ENCODE data around the gene KRTAP5-2.

The KRTAP5-2 gene

GRCh38 chr11:1597994-1598380 lies at the start of gene KRTAP5-2:
Gene KRTAP5-2, minus strand, starts transcription at chr11:1598294. Its CDS starts 44 bp downstream, at chr11:1598250.
- TF ChIP-seq GATA2 (IDR thresholded peaks at IDR 0.05; ENCODE audit: low read depth, low read length) (no peak), GATA3 (IDR thresholded peaks at IDR 0.05; ENCODE audit: low read depth, low read length) (no peak)

GRCh38 chr11:1645357-1645821 lies 47.3 kb upstream of the KRTAP5-2 start:
- TF ChIP-seq GATA3 (IDR thresholded peaks at IDR 0.05; ENCODE audit: low read depth, low read length) (no peak), GATA2 (IDR thresholded peaks at IDR 0.05; ENCODE audit: low read depth, low read length) (no peak)

GRCh38 chr11:1644601-1645356 lies 46.7 kb upstream of the KRTAP5-2 start:
- TF ChIP-seq GATA3 (IDR thresholded peaks at IDR 0.05; ENCODE audit: low read depth, low read length) (no peak), GATA2 (IDR thresholded peaks at IDR 0.05; ENCODE audit: low read depth, low read length) (no peak)

GRCh38 chr11:1643146-1643690 lies 45.1 kb upstream of the KRTAP5-2 start:
- TF ChIP-seq GATA2 (IDR thresholded peaks at IDR 0.05; ENCODE audit: low read depth, low read length) = no peak
- no peak for TF ChIP-seq GATA3 (IDR thresholded peaks at IDR 0.05; ENCODE audit: low read depth, low read length)

GRCh38 chr11:1642288-1643145 lies 44.4 kb upstream of the KRTAP5-2 start:
- no peak for TF ChIP-seq GATA3 (IDR thresholded peaks at IDR 0.05; ENCODE audit: low read depth, low read length)
- TF ChIP-seq GATA2 (IDR thresholded peaks at IDR 0.05; ENCODE audit: low read depth, low read length) = no peak

GRCh38 chr11:1641096-1641495 lies 43.0 kb upstream of the KRTAP5-2 start:
- TF ChIP-seq GATA3 (IDR thresholded peaks at IDR 0.05; ENCODE audit: low read depth, low read length) (no peak), GATA2 (IDR thresholded peaks at IDR 0.05; ENCODE audit: low read depth, low read length) (no peak)

- TF ChIP-seq GATA2 (IDR thresholded peaks at IDR 0.05; ENCODE audit: low read depth, low read length) (no peak), GATA3 (IDR thresholded peaks at IDR 0.05; ENCODE audit: low read depth, low read length) (no peak)
These were observed 42.2 kb upstream of the KRTAP5-2 start for GRCh38 chr11:1640076-1640946.

GRCh38 chr11:1639666-1640065 lies 41.6 kb upstream of the KRTAP5-2 start:
- TF ChIP-seq GATA3 (IDR thresholded peaks at IDR 0.05; ENCODE audit: low read depth, low read length) (no peak), GATA2 (IDR thresholded peaks at IDR 0.05; ENCODE audit: low read depth, low read length) (no peak)

GRCh38 chr11:1639102-1639620 lies 41.1 kb upstream of the KRTAP5-2 start:
- TF ChIP-seq GATA3 (IDR thresholded peaks at IDR 0.05; ENCODE audit: low read depth, low read length) (no peak), GATA2 (IDR thresholded peaks at IDR 0.05; ENCODE audit: low read depth, low read length) (peak; percentile 96)

- TF ChIP-seq GATA3 (IDR thresholded peaks at IDR 0.05; ENCODE audit: low read depth, low read length) = no peak
- no peak for TF ChIP-seq GATA2 (IDR thresholded peaks at IDR 0.05; ENCODE audit: low read depth, low read length)
These were observed 40.2 kb upstream of the KRTAP5-2 start for GRCh38 chr11:1638344-1638743.

GRCh38 chr11:1637628-1638027 lies 39.5 kb upstream of the KRTAP5-2 start:
- TF ChIP-seq GATA2 (IDR thresholded peaks at IDR 0.05; ENCODE audit: low read depth, low read length) = no peak
- no peak for TF ChIP-seq GATA3 (IDR thresholded peaks at IDR 0.05; ENCODE audit: low read depth, low read length)

GRCh38 chr11:1636291-1636950 lies 38.3 kb upstream of the KRTAP5-2 start:
- TF ChIP-seq GATA3 (IDR thresholded peaks at IDR 0.05; ENCODE audit: low read depth, low read length) (no peak), GATA2 (IDR thresholded peaks at IDR 0.05; ENCODE audit: low read depth, low read length) (no peak)

- no peak for TF ChIP-seq GATA2 (IDR thresholded peaks at IDR 0.05; ENCODE audit: low read depth, low read length)
- TF ChIP-seq GATA3 (IDR thresholded peaks at IDR 0.05; ENCODE audit: low read depth, low read length) = no peak
These were observed 35.8 kb upstream of the KRTAP5-2 start for GRCh38 chr11:1633864-1634263.

Measured in SH-SY5Y (cell line).